ENCODE results near the gene ALCAM. TPM values are rescaled to one million over a fixed set of nuclear protein-coding genes. Genes with fewer than 3 reads are reported as not detected.

The ALCAM gene
- total RNA-seq (100 to 1,000 TPM in 1 of 5 donors, 10 to 100 TPM in 4; 50.4 to 121 (median 53.1) TPM), polyA plus RNA-seq (10 to 100 TPM; 11.3 to 25.5 (median 15.4) TPM)
- long read RNA-seq, donor 1, full-length matches to known transcripts = 3 of 8 reads
- long read RNA-seq, donor 1, partial matches to known transcripts = 5 of 8 reads
- long read RNA-seq, donor 1, other reads (novel, unspliced or antisense) = 0 of 8 reads
- long read RNA-seq, donor 2, full-length matches to known transcripts = 5 of 5 reads
- long read RNA-seq, donor 2, partial matches to known transcripts = 0 of 5 reads
- long read RNA-seq, donor 2, other reads (novel, unspliced or antisense) = 0 of 5 reads
- long read RNA-seq, donor 3, full-length matches to known transcripts = 9 of 9 reads
- long read RNA-seq, donor 3, partial matches to known transcripts = 0 of 9 reads
- long read RNA-seq, donor 3, other reads (novel, unspliced or antisense) = 0 of 9 reads
- long read RNA-seq, donor 4, full-length matches to known transcripts = 1 of 1 reads
- long read RNA-seq, donor 4, partial matches to known transcripts = 0 of 1 reads
- long read RNA-seq, donor 4, other reads (novel, unspliced or antisense) = 0 of 1 reads
- long read RNA-seq, donor 5, full-length matches to known transcripts = 8 of 8 reads
- long read RNA-seq, donor 5, partial matches to known transcripts = 0 of 8 reads
- long read RNA-seq, donor 5, other reads (novel, unspliced or antisense) = 0 of 8 reads
- long read RNA-seq, donor 6 = 0 reads
- long read RNA-seq, donor 7, full-length matches to known transcripts = 9 of 16 reads
- long read RNA-seq, donor 7, partial matches to known transcripts = 7 of 16 reads
- long read RNA-seq, donor 7, other reads (novel, unspliced or antisense) = 0 of 16 reads
- long read RNA-seq, donor 8, full-length matches to known transcripts = 5 of 5 reads
- long read RNA-seq, donor 8, partial matches to known transcripts = 0 of 5 reads
- long read RNA-seq, donor 8, other reads (novel, unspliced or antisense) = 0 of 5 reads
- long read RNA-seq, donor 9, full-length matches to known transcripts = 4 of 4 reads
- long read RNA-seq, donor 9, partial matches to known transcripts = 0 of 4 reads
- long read RNA-seq, donor 9, other reads (novel, unspliced or antisense) = 0 of 4 reads
- long read RNA-seq, donor 10, full-length matches to known transcripts = 1 of 1 reads
- long read RNA-seq, donor 10, partial matches to known transcripts = 0 of 1 reads
- long read RNA-seq, donor 10, other reads (novel, unspliced or antisense) = 0 of 1 reads

DNA sequence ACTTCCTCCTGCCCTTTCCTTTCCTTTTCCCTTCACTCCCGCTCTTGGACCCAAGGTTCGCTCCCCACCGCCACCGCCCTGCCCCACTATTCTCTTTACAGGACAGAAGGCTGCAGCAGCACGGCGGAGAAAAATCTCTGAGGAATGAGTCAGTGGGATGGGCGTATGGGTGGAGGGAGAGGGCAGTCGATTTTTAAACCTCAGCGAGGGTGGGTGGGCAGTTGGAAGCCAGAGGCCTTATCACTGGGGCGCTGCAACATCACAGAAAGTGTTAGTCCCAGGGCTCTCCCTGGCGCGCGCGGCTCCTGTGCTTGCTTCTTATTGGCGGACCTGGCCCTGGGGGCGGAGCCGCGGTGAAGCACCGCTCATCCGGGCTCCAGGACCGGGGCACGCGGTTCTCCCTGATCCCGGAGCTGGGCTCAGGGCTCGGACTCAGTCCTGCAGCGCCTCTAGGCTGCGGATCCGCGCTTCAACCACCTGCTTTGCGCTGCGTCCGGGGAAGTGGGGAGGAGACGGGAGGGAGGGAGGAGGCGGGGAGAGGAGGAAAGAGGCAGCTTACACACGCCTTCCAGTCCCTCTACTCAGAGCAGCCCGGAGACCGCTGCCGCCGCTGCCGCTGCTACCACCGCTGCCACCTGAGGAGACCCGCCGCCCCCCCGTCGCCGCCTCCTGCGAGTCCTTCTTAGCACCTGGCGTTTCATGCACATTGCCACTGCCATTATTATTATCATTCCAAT lies at the start of gene ALCAM:
Gene ALCAM (plus strand): TSS at position 584 of the 737 bp plus-strand sequence.
- TF ChIP-seq EP300 (IDR thresholded peaks at IDR 0.05) (no peak), POLR2AphosphoS5 (IDR thresholded peaks at IDR 0.05) (peak; percentile 69 to 84 (median 79)), POLR2A (IDR thresholded peaks at IDR 0.05) (peak in 2 of 4 donors; percentile 32 to 90)
- TF ChIP-seq, protein P1, sequence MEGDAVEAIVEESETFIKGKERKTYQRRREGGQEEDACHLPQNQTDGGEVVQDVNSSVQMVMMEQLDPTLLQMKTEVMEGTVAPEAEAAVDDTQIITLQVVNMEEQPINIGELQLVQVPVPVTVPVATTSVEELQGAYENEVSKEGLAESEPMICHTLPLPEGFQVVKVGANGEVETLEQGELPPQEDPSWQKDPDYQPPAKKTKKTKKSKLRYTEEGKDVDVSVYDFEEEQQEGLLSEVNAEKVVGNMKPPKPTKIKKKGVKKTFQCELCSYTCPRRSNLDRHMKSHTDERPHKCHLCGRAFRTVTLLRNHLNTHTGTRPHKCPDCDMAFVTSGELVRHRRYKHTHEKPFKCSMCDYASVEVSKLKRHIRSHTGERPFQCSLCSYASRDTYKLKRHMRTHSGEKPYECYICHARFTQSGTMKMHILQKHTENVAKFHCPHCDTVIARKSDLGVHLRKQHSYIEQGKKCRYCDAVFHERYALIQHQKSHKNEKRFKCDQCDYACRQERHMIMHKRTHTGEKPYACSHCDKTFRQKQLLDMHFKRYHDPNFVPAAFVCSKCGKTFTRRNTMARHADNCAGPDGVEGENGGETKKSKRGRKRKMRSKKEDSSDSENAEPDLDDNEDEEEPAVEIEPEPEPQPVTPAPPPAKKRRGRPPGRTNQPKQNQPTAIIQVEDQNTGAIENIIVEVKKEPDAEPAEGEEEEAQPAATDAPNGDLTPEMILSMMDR (IDR thresholded peaks at IDR 0.05) = peak in 5 of 7 experiments; percentile 33 to 90 (median 61)
- Histone ChIP-seq H3K4me3 (peak within 1 kb of the TSS; percentile 53 to 75 (median 64)), H3K27ac (peak within 1 kb of the TSS; percentile 88 to 97 (median 89)), H3K9me3 (no peaks in the 10 kb centered on the region), H3K36me3 (no peaks in the 10 kb centered on the region), H3K27me3 (no peaks in the 10 kb centered on the region), H3K4me1 (peaks cover 6 to 51% (median 36%) of the 10 kb centered on the region in 4 donors)
- WGBS, 5 donors = 0 to 1% (median 1%) methylated on average over 36 to 48 of the region's 48 CpGs
- peak; percentile 96 to 98 for DNase-seq
- intact Hi-C loops (cut with DNase I; ENCODE audit: low total_unique reads) = no loop called here

DNA sequence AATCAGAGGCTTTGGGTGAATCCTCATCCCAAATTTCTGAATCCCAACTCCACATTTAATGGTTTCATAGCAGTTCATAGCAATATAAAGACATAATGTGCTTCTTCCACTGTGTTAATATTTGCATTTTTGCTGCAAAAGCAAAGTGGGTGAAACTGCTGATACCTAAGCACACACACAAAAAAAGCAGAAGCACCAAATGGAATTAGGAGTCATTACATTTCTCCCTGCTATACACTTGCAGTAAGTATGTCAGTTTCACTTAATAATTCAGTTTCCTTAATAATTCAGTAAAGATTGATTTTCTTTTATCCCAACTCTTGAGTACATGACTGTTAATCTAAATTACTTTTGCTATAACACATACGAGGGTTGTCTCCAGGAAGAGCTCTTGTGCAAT lies 48.9 kb upstream of the ALCAM start:
- H3K4me1 ChIP-seq = no peaks in the 10 kb centered on the region
- WGBS, 5 donors = 51 to 70% (median 67%) methylated on average over 1 of the region's 1 CpG
- no peak overlapping the region for H3K27ac ChIP-seq
- H3K27me3 ChIP-seq = no peaks in the 10 kb centered on the region
- TF ChIP-seq POLR2A (IDR thresholded peaks at IDR 0.05) (no peak), POLR2AphosphoS5 (IDR thresholded peaks at IDR 0.05) (no peak), EP300 (IDR thresholded peaks at IDR 0.05) (no peak)
- TF ChIP-seq, protein P1 (IDR thresholded peaks at IDR 0.05) = no peak
- intact Hi-C loops (cut with DNase I; ENCODE audit: low total_unique reads) = no loop called here
- no peak overlapping the region for H3K4me3 ChIP-seq
- peak in 1 of 2 donors; percentile 5 for DNase-seq
- no peaks in the 10 kb centered on the region for H3K9me3 ChIP-seq
- H3K36me3 ChIP-seq = no peaks in the 10 kb centered on the region

DNA sequence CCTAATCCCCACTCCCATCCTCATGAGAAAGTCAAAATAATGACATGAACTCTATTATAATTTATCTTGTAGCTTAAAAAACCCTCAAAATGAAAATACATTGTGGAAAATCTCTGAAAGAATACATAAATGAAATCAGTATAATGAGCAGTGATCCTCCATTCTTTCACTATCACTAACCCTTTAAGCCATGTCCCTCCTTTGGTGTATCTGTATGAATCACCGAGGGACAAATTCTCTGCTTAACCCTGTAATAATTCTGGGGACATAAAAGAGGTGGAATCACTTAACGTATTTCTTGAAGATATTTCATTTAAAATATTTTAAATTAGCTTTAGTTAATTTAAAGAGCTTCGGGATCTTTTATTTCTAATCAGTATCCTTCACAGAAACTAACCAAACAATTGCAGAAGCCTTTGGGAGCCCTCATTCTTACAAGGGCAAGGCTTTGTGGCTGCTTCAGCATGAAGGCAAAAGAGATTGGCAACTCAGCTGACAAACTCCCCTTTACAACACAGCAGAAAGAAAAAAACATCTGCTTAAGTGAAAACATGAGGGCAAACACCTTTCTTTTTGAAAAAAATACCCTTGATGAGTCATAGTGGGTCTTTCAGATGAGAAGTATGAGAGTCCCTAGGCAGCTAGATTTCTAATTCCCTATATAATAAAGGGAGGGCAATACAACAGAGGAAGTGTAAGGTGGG lies 44.0 kb upstream of the ALCAM start:
- Histone ChIP-seq H3K4me1 (no peaks in the 10 kb centered on the region), H3K9me3 (no peaks in the 10 kb centered on the region), H3K4me3 (no peak overlapping the region), H3K27ac (no peak overlapping the region), H3K36me3 (no peaks in the 10 kb centered on the region), H3K27me3 (no peaks in the 10 kb centered on the region)
- intact Hi-C loops (cut with DNase I; ENCODE audit: low total_unique reads) = no loop called here
- WGBS, 5 donors = 82 to 90% (median 86%) methylated on average over 3 of the region's 3 CpGs
- no peak for TF ChIP-seq POLR2A (IDR thresholded peaks at IDR 0.05)
- no peak for TF ChIP-seq EP300 (IDR thresholded peaks at IDR 0.05)
- TF ChIP-seq, protein P1 (IDR thresholded peaks at IDR 0.05) = no peak
- no peak for TF ChIP-seq POLR2AphosphoS5 (IDR thresholded peaks at IDR 0.05)
- DNase-seq = no peak

Measured in stomach (tissue), 19 donors.